Left ventricle myocardium inferior (tissue), 1 donor: ENCODE measurements around the gene ADCY3. TPM values are rescaled to one million over a fixed set of nuclear protein-coding genes. Genes with fewer than 3 reads are reported as not detected.
A peak's percentile ranks its signal among the peaks of the same experiment; 100 is the strongest.

ENCODE experiments used
- DNase-seq: peaks from one replicate; pipeline ENCODE4 v3.0.0-alpha.2; 2020
- H3K27ac ChIP-seq: fragments of 200-600 bp; replicated peaks from 2 replicates; pipeline ENCODE4 v1.8.0; 2021
- H3K27me3 ChIP-seq: fragments of 200-600 bp; 2 replicates; pipeline ENCODE4 v1.8.0; 2021; ENCODE audit warnings: low read depth
- H3K36me3 ChIP-seq: fragments of 200-600 bp; 2 replicates; pipeline ENCODE4 v1.8.0; 2021
- H3K4me1 ChIP-seq: fragments of 200-600 bp; 2 replicates; pipeline ENCODE4 v1.8.0; 2021
- H3K4me3 ChIP-seq: fragments of 200-600 bp; 2 replicates; pipeline ENCODE4 v1.8.0; 2021; ENCODE audit warnings: mild to moderate bottlenecking, moderate library complexity
- H3K9me3 ChIP-seq: fragments of 200-600 bp; replicated peaks from 2 replicates; pipeline ENCODE4 v1.8.0; 2021
- CTCF ChIP-seq: fragments of 200-600 bp; IDR thresholded peaks from 2 replicates; pipeline ENCODE4 v1.8.0; 2021; ENCODE audit warnings: antibody characterized with exemption, mild to moderate bottlenecking, borderline replicate concordance
- intact Hi-C: fragments of 100-400 bp; cut with micrococcal nuclease; formaldehyde crosslinking; loops from one replicate; pipeline ENCODE4 v1.11.0; 2022
- total RNA-seq: library from RNA; stranded (reverse); fragmentation: NEBNext Ultra II Directional; extraction: Animal tissue kit (Norgen Biotek cat#: 25700); gene quantifications from one replicate; pipeline ENCODE4 v1.2.1, GENCODE V29; 2021
- donor health status: DM: no; HTN: yes; CAD: no; lungs with severe emphysema.

The ADCY3 gene
- total RNA-seq, 1 donor from 2014 or later, result 12.8 TPM

GRCh38 chr2:24872344-24873115 lies 47.5 kb downstream of the ADCY3 start:
- Histone ChIP-seq H3K9me3 (no peaks in the 10 kb centered on the region), H3K27ac (peak overlapping the region; percentile 75), H3K4me1 (peaks cover 36% of the 10 kb centered on the region), H3K4me3 (no peak overlapping the region), H3K36me3 (no peaks in the 10 kb centered on the region), H3K27me3 (no peaks in the 10 kb centered on the region)
- no peak for DNase-seq
- no peak for TF ChIP-seq CTCF
- intact Hi-C loops, result no loop called here

DNA sequence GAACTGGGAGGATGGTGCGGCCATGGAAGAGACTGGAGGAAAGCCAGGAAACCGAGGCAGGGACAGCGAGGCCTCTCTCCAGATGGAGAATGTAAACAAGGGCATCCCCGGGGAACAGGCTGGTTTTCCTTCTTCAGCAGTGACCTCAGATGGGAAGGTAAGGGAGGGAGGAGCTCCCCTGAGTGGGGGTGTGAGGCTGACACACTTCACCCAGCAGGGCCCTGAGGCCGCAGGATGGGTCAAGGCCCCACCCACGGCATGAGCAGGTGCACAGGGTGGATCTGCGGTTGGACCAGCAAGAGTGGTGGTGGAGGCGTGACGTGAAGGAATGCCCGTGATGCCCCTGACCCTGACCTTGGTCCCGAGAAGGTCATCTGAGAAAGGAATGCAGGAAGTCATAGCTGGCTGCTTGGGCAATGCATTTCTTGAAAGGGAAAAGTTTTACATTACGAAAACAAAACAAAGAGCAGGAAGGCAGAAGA lies 48.1 kb downstream of the ADCY3 start:
- peak; percentile 38 for DNase-seq
- Histone ChIP-seq H3K27ac (peak overlapping the region; percentile 75), H3K4me1 (peaks cover 36% of the 10 kb centered on the region), H3K36me3 (no peaks in the 10 kb centered on the region), H3K4me3 (no peak overlapping the region), H3K27me3 (no peaks in the 10 kb centered on the region), H3K9me3 (no peaks in the 10 kb centered on the region)
- TF ChIP-seq CTCF, result no peak
- intact Hi-C loops, result no loop called here

GRCh38 chr2:24870891-24871705 lies 48.9 kb downstream of the ADCY3 start:
- no peaks in the 10 kb centered on the region for H3K27me3 ChIP-seq
- no peak overlapping the region for H3K4me3 ChIP-seq
- TF ChIP-seq CTCF, result no peak
- H3K4me1 ChIP-seq, result peaks cover 36% of the 10 kb centered on the region
- no peak for DNase-seq
- H3K27ac ChIP-seq, result peak overlapping the region; percentile 75
- intact Hi-C loops, result no loop called here
- no peaks in the 10 kb centered on the region for H3K36me3 ChIP-seq
- H3K9me3 ChIP-seq, result no peaks in the 10 kb centered on the region

- Histone ChIP-seq H3K4me3 (no peak overlapping the region), H3K9me3 (no peaks in the 10 kb centered on the region), H3K4me1 (peaks cover 36% of the 10 kb centered on the region), H3K27me3 (no peaks in the 10 kb centered on the region), H3K27ac (peak overlapping the region; percentile 75), H3K36me3 (no peaks in the 10 kb centered on the region)
- TF ChIP-seq CTCF, result no peak
- intact Hi-C loops, result no loop called here
- no peak for DNase-seq
These were observed 49.6 kb downstream of the ADCY3 start for GRCh38 chr2:24870440-24870839.

DNA sequence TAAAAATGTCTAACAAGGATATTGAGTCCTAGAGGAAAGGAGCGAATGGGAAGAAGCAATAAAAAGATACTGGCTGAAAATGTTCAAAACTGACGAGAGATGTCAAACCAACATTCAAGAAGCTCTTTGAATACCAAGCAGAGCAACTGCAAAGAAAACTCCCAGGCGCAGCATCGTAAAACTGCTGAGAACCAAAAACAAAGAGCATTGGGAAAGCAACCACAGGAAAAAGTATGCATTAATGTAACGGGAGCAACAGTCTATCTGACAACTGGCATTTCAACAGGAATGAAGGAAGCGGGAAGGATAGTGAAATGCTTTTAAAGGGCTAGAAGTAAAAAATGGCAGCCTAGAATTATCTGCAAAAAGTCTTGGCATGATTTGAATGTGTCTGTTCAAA lies 53.1 kb downstream of the ADCY3 start:
- intact Hi-C loops, result no loop called here
- no peak overlapping the region for H3K4me3 ChIP-seq
- no peak overlapping the region for H3K27ac ChIP-seq
- H3K9me3 ChIP-seq, result no peaks in the 10 kb centered on the region
- no peaks in the 10 kb centered on the region for H3K36me3 ChIP-seq
- no peak for DNase-seq
- peaks cover 23% of the 10 kb centered on the region for H3K4me1 ChIP-seq
- no peak for TF ChIP-seq CTCF
- no peaks in the 10 kb centered on the region for H3K27me3 ChIP-seq
